Measurements from ENCODE around the gene SV2C.

Gene SV2C

GRCh38 chr5:76383126-76383832 lies 300.1 kb downstream of the SV2C start:
- no peak for ATAC-seq
- no peak for TF ChIP-seq ZFP3 (CRISPR knock-in tag; IDR thresholded peaks at IDR 0.05)
- TF ChIP-seq, protein P1, sequence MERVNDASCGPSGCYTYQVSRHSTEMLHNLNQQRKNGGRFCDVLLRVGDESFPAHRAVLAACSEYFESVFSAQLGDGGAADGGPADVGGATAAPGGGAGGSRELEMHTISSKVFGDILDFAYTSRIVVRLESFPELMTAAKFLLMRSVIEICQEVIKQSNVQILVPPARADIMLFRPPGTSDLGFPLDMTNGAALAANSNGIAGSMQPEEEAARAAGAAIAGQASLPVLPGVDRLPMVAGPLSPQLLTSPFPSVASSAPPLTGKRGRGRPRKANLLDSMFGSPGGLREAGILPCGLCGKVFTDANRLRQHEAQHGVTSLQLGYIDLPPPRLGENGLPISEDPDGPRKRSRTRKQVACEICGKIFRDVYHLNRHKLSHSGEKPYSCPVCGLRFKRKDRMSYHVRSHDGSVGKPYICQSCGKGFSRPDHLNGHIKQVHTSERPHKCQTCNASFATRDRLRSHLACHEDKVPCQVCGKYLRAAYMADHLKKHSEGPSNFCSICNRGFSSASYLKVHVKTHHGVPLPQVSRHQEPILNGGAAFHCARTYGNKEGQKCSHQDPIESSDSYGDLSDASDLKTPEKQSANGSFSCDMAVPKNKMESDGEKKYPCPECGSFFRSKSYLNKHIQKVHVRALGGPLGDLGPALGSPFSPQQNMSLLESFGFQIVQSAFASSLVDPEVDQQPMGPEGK (CRISPR knock-in tag; IDR thresholded peaks at IDR 0.05; ENCODE audit: borderline replicate concordance), result no peak
- no peak for TF ChIP-seq TCF4 (CRISPR knock-in tag; IDR thresholded peaks at IDR 0.05; ENCODE audit: borderline replicate concordance)
- no peak for TF ChIP-seq ISL1 (CRISPR knock-in tag; IDR thresholded peaks at IDR 0.05)
- no peak for TF ChIP-seq ESRRG (CRISPR knock-in tag; IDR thresholded peaks at IDR 0.05)
- TF ChIP-seq RARB (CRISPR knock-in tag; IDR thresholded peaks at IDR 0.05), result no peak
- TF ChIP-seq ZFP30 (CRISPR knock-in tag; IDR thresholded peaks at IDR 0.05), result no peak
- no peak for TF ChIP-seq ZNF70 (CRISPR knock-in tag; IDR thresholded peaks at IDR 0.05)
- TF ChIP-seq CSDC2 (CRISPR knock-in tag; IDR thresholded peaks at IDR 0.05), result no peak
- TF ChIP-seq TOX (CRISPR knock-in tag; IDR thresholded peaks at IDR 0.05; ENCODE audit: borderline replicate concordance), result no peak
- TF ChIP-seq GLIS3 (CRISPR knock-in tag; IDR thresholded peaks at IDR 0.05), result no peak
- TF ChIP-seq TSHZ2 (CRISPR knock-in tag; IDR thresholded peaks at IDR 0.05), result no peak
- no peak for TF ChIP-seq ZC3H10 (CRISPR knock-in tag; IDR thresholded peaks at IDR 0.05)
- TF ChIP-seq SNAI2 (CRISPR knock-in tag; IDR thresholded peaks at IDR 0.05), result no peak

GRCh38 chr5:76384189-76384588 lies 301.0 kb downstream of the SV2C start:
- TF ChIP-seq TOX (CRISPR knock-in tag; IDR thresholded peaks at IDR 0.05; ENCODE audit: borderline replicate concordance) (no peak), ESRRG (CRISPR knock-in tag; IDR thresholded peaks at IDR 0.05) (no peak), ARNTL (CRISPR knock-in tag; IDR thresholded peaks at IDR 0.05; ENCODE audit: borderline replicate concordance, low read depth) (no peak), ZNF70 (CRISPR knock-in tag; IDR thresholded peaks at IDR 0.05) (no peak), TSHZ2 (CRISPR knock-in tag; IDR thresholded peaks at IDR 0.05) (no peak), GLIS3 (CRISPR knock-in tag; IDR thresholded peaks at IDR 0.05) (no peak), CSDC2 (CRISPR knock-in tag; IDR thresholded peaks at IDR 0.05) (no peak), SNAI2 (CRISPR knock-in tag; IDR thresholded peaks at IDR 0.05) (no peak), PPARA (CRISPR knock-in tag; IDR thresholded peaks at IDR 0.05; ENCODE audit: borderline replicate concordance) (no peak), ZC3H10 (CRISPR knock-in tag; IDR thresholded peaks at IDR 0.05) (no peak), ZFP3 (CRISPR knock-in tag; IDR thresholded peaks at IDR 0.05) (no peak), TCF4 (CRISPR knock-in tag; IDR thresholded peaks at IDR 0.05; ENCODE audit: borderline replicate concordance) (no peak), BACH2 (CRISPR knock-in tag; IDR thresholded peaks at IDR 0.05; ENCODE audit: borderline replicate concordance) (no peak), ZNF8 (CRISPR knock-in tag; IDR thresholded peaks at IDR 0.05) (no peak), ZNF565 (CRISPR knock-in tag; conservative IDR thresholded peaks at IDR 0.05; ENCODE audit: low read depth) (no peak)
- TF ChIP-seq, protein P1 (CRISPR knock-in tag; IDR thresholded peaks at IDR 0.05; ENCODE audit: borderline replicate concordance), result no peak
- TF ChIP-seq, protein P2, sequence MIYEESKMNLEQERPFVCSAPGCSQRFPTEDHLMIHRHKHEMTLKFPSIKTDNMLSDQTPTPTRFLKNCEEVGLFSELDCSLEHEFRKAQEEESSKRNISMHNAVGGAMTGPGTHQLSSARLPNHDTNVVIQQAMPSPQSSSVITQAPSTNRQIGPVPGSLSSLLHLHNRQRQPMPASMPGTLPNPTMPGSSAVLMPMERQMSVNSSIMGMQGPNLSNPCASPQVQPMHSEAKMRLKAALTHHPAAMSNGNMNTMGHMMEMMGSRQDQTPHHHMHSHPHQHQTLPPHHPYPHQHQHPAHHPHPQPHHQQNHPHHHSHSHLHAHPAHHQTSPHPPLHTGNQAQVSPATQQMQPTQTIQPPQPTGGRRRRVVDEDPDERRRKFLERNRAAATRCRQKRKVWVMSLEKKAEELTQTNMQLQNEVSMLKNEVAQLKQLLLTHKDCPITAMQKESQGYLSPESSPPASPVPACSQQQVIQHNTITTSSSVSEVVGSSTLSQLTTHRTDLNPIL (CRISPR knock-in tag; IDR thresholded peaks at IDR 0.05; ENCODE audit: low read depth), result no peak
- ATAC-seq, result no peak

Measured in SK-N-SH treated with all-trans-retinoic acid at 6 μM for 48 hours (cell line).